Measurements from ENCODE around the gene OPN1SW. TPM values are rescaled to one million over a fixed set of nuclear protein-coding genes. Genes with fewer than 3 reads are reported as not detected.

Gene OPN1SW
- total RNA-seq, 1 experiment from 2014 or later = not detected

- DNase-seq (ENCODE audit: low spot score) = no peak
Measured at GRCh38 chr7:128758553-128758952, 17.0 kb downstream of the OPN1SW start.

- no peak for DNase-seq (ENCODE audit: low spot score)
Measured at GRCh38 chr7:128757203-128757602, 18.4 kb downstream of the OPN1SW start.

- DNase-seq (ENCODE audit: low spot score) = no peak
Measured at GRCh38 chr7:128755819-128756476, 19.6 kb downstream of the OPN1SW start.

- no peak for DNase-seq (ENCODE audit: low spot score)
Measured at GRCh38 chr7:128755075-128755818, 20.3 kb downstream of the OPN1SW start.

- no peak for DNase-seq (ENCODE audit: low spot score)
Measured at GRCh38 chr7:128752251-128752650, 23.3 kb downstream of the OPN1SW start.

GRCh38 chr7:128747327-128748079 lies 28.1 kb downstream of the OPN1SW start:
- no peak for DNase-seq (ENCODE audit: low spot score)

- DNase-seq (ENCODE audit: low spot score) = no peak
Measured at GRCh38 chr7:128745706-128746105, 29.9 kb downstream of the OPN1SW start.

- no peak for DNase-seq (ENCODE audit: low spot score)
Measured at GRCh38 chr7:128744366-128744905, 31.2 kb downstream of the OPN1SW start.

GRCh38 chr7:128743112-128743772 lies 32.4 kb downstream of the OPN1SW start:
- DNase-seq (ENCODE audit: low spot score) = peak; percentile 42

GRCh38 chr7:128742206-128742605 lies 33.4 kb downstream of the OPN1SW start:
- DNase-seq (ENCODE audit: low spot score) = peak; percentile 32

GRCh38 chr7:128741491-128741890 lies 34.1 kb downstream of the OPN1SW start:
- DNase-seq (ENCODE audit: low spot score) = no peak

GRCh38 chr7:128740996-128741395 lies 34.6 kb downstream of the OPN1SW start:
- DNase-seq (ENCODE audit: low spot score) = no peak

- no peak for DNase-seq (ENCODE audit: low spot score)
Measured at GRCh38 chr7:128739990-128740682, 35.5 kb downstream of the OPN1SW start.

- peak; percentile 91 for DNase-seq (ENCODE audit: low spot score)
Measured at GRCh38 chr7:128739048-128739962, 36.3 kb downstream of the OPN1SW start, which contains the start of gene CALU. Gene CALU, plus strand, starts transcription at chr7:128739359. Its CDS starts 9,225 bp downstream, at chr7:128748584.

- DNase-seq (ENCODE audit: low spot score) = no peak
Measured at GRCh38 chr7:128738570-128739047, 37.0 kb downstream of the OPN1SW start.

GRCh38 chr7:128737867-128738385 lies 37.7 kb downstream of the OPN1SW start:
- peak; percentile 62 for DNase-seq (ENCODE audit: low spot score)

- no peak for DNase-seq (ENCODE audit: low spot score)
Measured at GRCh38 chr7:128737441-128737840, 38.2 kb downstream of the OPN1SW start.

- no peak for DNase-seq (ENCODE audit: low spot score)
Measured at GRCh38 chr7:128735436-128735835, 40.2 kb downstream of the OPN1SW start.

- DNase-seq (ENCODE audit: low spot score) = no peak
Measured at GRCh38 chr7:128734890-128735289, 40.7 kb downstream of the OPN1SW start.

GRCh38 chr7:128733278-128733645 lies 42.3 kb downstream of the OPN1SW start:
- DNase-seq (ENCODE audit: low spot score) = no peak

Measured in A172 (cell line).